SU-DHL-6 (cell line): ENCODE measurements around the gene ADIPOQ.

ENCODE experiments used
- CTCF ChIP-seq: fragments of 200-600 bp; sonication (generic); IDR thresholded peaks from one replicate; pipeline ENCODE4 v1.5.1; 2017; ENCODE audit warnings: antibody characterized with exemption, mild to moderate bottlenecking, low read length, moderate library complexity; ENCODE audit not compliant: insufficient read depth, poor library complexity, severe bottlenecking
- EZH2phosphoT487 ChIP-seq: fragments of 200-600 bp; sonication (generic), shearing (Covaris generic); conservative IDR thresholded peaks from 2 replicates; pipeline ENCODE4 v1.6.1; 2018; ENCODE audit warnings: mild to moderate bottlenecking, antibody characterized with exemption, low read length, moderate library complexity, mixed read lengths

- TF ChIP-seq CTCF, result no peak
- TF ChIP-seq EZH2phosphoT487, result no peak
Measured at GRCh38 chr3:186839874-186840641, 2.5 kb upstream of the ADIPOQ start.
